ENCODE data around the gene AGBL5. TPM values are rescaled to one million over a fixed set of nuclear protein-coding genes. Genes with fewer than 3 reads are reported as not detected.

Gene AGBL5
- total and polyA plus RNA-seq, 9 of the 15 experiments (the other 6 are each of a cell fraction or from before 2014, with no cell fraction given) = 3.3 to 52.7 (median 26.2) TPM

- TF ChIP-seq UBTF (IDR thresholded peaks at IDR 0.05; ENCODE audit: borderline replicate concordance in 1 of 2, low read depth in 2 of 2, low read length in 2 of 2) (0 out of 4 replicates have a peak, but pooled peaks of 1 of the 2 experiments have one; percentile 16), HNRNPLL (IDR thresholded peaks at IDR 0.05; ENCODE audit: low read depth, low read length, poor library complexity, severe bottlenecking) (peak; percentile 78), HDGF (IDR thresholded peaks at IDR 0.05) (no peak), L3MBTL2 (IDR thresholded peaks at IDR 0.05) (no peak), TEAD1 (CRISPR knock-in tag; IDR thresholded peaks at IDR 0.05) (peak in 1 of 2 experiments; percentile 22; a peak in 2 of 4 replicates), SNRNP70 (optimal IDR thresholded peaks at IDR 0.05; ENCODE audit: low read depth, low read length) (no peak), BHLHE40 (IDR thresholded peaks at IDR 0.05; ENCODE audit: low read length) (peak; percentile 66), HDAC6 (IDR thresholded peaks at IDR 0.05; ENCODE audit: low read depth, low read length) (no peak), KLF13 (tag; IDR thresholded peaks at IDR 0.05; ENCODE audit: borderline replicate concordance, low read depth) (no peak), RNF2 (IDR thresholded peaks at IDR 0.05) (peak; percentile 30; the same call in 1 of the 2 replicates), PATZ1 (CRISPR knock-in tag; IDR thresholded peaks at IDR 0.05; ENCODE audit: borderline replicate concordance) (no peak), SOX6 (IDR thresholded peaks at IDR 0.05) (no peak)
- TF ChIP-seq, protein P1, sequence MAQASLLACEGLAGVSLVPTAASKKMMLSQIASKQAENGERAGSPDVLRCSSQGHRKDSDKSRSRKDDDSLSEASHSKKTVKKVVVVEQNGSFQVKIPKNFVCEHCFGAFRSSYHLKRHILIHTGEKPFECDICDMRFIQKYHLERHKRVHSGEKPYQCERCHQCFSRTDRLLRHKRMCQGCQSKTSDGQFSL (CRISPR knock-in tag; IDR thresholded peaks at IDR 0.05) = no peak
- TF ChIP-seq, protein P1 (tag; IDR thresholded peaks at IDR 0.05) = 0 out of 4 replicates have a peak, but pooled peaks of 1 of the 2 experiments have one; percentile 32
- TF ChIP-seq, protein P2, sequence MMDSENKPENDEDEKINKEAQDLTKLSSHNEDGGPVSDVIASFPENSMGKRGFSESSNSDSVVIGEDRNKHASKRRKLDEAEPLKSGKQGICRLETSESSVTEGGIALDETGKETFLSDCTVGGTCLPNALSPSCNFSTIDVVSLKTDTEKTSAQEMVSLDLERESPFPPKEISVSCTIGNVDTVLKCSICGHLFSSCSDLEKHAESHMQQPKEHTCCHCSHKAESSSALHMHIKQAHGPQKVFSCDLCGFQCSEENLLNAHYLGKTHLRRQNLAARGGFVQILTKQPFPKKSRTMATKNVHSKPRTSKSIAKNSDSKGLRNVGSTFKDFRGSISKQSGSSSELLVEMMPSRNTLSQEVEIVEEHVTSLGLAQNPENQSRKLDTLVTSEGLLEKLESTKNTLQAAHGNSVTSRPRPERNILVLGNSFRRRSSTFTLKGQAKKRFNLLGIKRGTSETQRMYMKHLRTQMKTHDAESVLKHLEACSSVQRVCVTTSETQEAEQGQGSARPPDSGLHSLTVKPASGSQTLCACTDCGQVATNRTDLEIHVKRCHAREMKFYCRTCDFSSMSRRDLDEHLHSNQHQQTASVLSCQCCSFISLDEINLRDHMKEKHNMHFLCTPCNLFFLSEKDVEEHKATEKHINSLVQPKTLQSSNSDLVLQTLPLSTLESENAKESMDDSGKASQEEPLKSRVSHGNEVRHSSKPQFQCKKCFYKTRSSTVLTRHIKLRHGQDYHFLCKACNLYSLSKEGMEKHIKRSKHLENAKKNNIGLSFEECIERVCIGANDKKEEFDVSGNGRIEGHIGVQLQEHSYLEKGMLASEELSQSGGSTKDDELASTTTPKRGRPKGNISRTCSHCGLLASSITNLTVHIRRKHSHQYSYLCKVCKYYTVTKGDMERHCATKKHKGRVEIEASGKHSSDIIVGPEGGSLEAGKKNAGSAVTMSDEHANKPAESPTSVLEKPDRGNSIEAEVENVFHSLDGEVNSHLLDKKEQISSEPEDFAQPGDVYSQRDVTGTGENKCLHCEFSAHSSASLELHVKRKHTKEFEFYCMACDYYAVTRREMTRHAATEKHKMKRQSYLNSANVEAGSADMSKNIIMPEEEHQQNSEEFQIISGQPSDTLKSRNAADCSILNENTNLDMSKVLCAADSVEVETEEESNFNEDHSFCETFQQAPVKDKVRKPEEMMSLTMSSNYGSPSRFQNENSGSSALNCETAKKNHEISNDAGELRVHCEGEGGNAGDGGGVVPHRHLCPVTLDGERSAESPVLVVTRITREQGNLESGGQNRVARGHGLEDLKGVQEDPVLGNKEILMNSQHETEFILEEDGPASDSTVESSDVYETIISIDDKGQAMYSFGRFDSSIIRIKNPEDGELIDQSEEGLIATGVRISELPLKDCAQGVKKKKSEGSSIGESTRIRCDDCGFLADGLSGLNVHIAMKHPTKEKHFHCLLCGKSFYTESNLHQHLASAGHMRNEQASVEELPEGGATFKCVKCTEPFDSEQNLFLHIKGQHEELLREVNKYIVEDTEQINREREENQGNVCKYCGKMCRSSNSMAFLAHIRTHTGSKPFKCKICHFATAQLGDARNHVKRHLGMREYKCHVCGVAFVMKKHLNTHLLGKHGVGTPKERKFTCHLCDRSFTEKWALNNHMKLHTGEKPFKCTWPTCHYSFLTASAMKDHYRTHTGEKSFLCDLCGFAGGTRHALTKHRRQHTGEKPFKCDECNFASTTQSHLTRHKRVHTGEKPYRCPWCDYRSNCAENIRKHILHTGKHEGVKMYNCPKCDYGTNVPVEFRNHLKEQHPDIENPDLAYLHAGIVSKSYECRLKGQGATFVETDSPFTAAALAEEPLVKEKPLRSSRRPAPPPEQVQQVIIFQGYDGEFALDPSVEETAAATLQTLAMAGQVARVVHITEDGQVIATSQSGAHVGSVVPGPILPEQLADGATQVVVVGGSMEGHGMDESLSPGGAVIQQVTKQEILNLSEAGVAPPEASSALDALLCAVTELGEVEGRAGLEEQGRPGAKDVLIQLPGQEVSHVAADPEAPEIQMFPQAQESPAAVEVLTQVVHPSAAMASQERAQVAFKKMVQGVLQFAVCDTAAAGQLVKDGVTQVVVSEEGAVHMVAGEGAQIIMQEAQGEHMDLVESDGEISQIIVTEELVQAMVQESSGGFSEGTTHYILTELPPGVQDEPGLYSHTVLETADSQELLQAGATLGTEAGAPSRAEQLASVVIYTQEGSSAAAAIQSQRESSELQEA (IDR thresholded peaks at IDR 0.05; ENCODE audit: low read depth) = no peak
Measured at GRCh38 chr2:27085673-27086089, 34.2 kb downstream of the AGBL5 start (continued).
